Esophagus muscularis mucosa (tissue), 4 donors: ENCODE results near the gene LGR4.

Source experiments
- EP300 ChIP-seq: sonication (generic); formaldehyde crosslinking; IDR thresholded peaks from one replicate; pipeline ENCODE4 v1.6.1; 2017; ENCODE audit warnings: antibody characterized with exemption
- POLR2A ChIP-seq: fragments of 450-650 bp; IDR thresholded peaks from one replicate; pipeline ENCODE4 v1.6.1; 2017; ENCODE audit warnings: antibody characterized with exemption, moderate library complexity, mild to moderate bottlenecking, low read depth
- POLR2AphosphoS5 ChIP-seq, 2 donors: sonication (generic); formaldehyde crosslinking; IDR thresholded peaks; one replicate each; pipeline ENCODE4 v1.6.1; 2017; ENCODE audit warnings: antibody characterized with exemption in 2 of 2
- TF ChIP-seq, protein P1 (sequence below), 3 experiments: fragments of 200-600 bp in 2 of 3; fragments of 450-650 bp in 1 of 3; sonication (generic) in 2 of 3; IDR thresholded peaks; one replicate each; pipeline ENCODE4 v1.5.1; 2017 to 2019; ENCODE audit warnings: antibody characterized with exemption in 3 of 3, mild to moderate bottlenecking in 2 of 3, moderate library complexity in 1 of 3

DNA sequence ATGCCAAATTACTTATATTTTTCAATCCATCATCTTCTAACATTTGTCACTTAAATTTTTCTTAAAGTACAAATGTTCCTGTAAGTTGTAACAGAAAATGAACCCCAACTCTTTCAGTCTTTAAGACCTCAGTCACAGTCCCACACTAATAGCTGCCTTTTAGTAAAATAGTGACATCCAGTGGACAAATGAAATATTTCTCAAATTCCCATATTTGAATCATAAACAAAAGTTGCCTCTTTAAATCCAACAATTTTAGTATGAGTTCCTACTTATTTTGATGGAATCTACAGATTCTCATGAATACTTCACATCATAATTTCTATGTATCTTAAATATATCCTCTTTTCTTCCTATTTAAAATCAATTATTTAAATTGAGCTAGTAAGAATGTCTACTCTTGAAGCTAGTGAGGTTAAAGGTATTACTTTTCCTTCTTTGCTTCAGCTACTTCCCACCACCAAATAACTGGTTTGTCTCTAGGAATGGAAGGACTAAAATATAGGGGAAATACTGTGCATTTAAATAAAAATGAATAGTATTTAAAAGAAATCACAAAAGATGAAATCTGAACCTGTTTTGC lies 24.8 kb upstream of the LGR4 start:
- TF ChIP-seq, protein P1, sequence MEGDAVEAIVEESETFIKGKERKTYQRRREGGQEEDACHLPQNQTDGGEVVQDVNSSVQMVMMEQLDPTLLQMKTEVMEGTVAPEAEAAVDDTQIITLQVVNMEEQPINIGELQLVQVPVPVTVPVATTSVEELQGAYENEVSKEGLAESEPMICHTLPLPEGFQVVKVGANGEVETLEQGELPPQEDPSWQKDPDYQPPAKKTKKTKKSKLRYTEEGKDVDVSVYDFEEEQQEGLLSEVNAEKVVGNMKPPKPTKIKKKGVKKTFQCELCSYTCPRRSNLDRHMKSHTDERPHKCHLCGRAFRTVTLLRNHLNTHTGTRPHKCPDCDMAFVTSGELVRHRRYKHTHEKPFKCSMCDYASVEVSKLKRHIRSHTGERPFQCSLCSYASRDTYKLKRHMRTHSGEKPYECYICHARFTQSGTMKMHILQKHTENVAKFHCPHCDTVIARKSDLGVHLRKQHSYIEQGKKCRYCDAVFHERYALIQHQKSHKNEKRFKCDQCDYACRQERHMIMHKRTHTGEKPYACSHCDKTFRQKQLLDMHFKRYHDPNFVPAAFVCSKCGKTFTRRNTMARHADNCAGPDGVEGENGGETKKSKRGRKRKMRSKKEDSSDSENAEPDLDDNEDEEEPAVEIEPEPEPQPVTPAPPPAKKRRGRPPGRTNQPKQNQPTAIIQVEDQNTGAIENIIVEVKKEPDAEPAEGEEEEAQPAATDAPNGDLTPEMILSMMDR (IDR thresholded peaks at IDR 0.05), result peak; percentile 35 to 53 (median 52)
- no peak for TF ChIP-seq POLR2A
- TF ChIP-seq EP300, result no peak
- no peak for TF ChIP-seq POLR2AphosphoS5 (IDR thresholded peaks at IDR 0.05)
